VCaP (cell line): ENCODE results near the gene ITPR1.

Experiments used
- H3K27ac ChIP-seq: fragments of 450-650 bp; 2 replicates; pipeline ENCODE4 v1.5.1; 2017
- TF ChIP-seq, protein P1 (sequence below): fragments of 450-650 bp; conservative IDR thresholded peaks from 2 replicates; pipeline ENCODE4 v1.5.1; 2017; ENCODE audit warnings: mild to moderate bottlenecking, moderate library complexity

Gene ITPR1

DNA sequence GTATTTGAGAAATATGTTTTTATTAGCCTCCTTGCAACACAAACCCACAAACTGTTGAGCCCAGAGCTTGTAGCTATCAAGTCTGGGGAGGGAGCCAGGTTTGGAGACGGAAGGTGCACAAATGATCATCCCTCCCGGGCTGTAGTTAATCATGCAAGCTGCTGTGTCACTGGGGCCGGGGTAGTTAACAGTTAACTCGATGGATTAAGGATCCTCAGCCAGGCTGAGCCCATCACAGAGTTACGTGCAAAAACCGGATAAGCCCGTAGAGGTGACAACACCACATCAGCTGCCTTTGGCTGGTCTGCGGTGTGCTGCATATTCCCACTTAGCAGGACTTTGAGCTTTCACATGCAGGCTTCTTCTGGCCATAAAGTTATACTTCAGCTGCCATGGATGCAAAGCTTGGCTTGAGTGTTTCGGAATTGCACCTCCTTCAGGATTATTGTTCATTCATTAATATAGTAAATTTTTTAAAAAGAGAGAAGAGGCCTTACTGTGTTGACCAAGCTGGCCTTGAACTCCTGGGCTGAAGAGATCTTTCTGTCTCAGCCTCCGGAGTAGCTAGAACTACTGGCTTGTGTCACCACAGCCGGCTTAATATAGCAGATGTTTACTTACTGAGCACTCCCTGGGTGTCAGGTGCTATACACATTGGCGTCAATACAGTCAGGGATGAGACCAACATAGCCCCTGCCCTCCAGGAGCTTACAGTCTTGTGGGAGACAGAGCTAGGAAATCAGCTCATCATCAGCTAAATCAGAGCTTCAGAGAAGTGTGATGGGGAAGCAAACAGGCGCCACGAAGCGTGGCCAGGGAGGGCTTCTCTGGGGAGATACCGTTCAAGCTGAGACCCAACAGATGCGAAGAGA, 259.3 kb downstream of the ITPR1 start:
- TF ChIP-seq, protein P1, sequence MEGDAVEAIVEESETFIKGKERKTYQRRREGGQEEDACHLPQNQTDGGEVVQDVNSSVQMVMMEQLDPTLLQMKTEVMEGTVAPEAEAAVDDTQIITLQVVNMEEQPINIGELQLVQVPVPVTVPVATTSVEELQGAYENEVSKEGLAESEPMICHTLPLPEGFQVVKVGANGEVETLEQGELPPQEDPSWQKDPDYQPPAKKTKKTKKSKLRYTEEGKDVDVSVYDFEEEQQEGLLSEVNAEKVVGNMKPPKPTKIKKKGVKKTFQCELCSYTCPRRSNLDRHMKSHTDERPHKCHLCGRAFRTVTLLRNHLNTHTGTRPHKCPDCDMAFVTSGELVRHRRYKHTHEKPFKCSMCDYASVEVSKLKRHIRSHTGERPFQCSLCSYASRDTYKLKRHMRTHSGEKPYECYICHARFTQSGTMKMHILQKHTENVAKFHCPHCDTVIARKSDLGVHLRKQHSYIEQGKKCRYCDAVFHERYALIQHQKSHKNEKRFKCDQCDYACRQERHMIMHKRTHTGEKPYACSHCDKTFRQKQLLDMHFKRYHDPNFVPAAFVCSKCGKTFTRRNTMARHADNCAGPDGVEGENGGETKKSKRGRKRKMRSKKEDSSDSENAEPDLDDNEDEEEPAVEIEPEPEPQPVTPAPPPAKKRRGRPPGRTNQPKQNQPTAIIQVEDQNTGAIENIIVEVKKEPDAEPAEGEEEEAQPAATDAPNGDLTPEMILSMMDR, result no peak
- H3K27ac ChIP-seq, result no peak overlapping the region

DNA sequence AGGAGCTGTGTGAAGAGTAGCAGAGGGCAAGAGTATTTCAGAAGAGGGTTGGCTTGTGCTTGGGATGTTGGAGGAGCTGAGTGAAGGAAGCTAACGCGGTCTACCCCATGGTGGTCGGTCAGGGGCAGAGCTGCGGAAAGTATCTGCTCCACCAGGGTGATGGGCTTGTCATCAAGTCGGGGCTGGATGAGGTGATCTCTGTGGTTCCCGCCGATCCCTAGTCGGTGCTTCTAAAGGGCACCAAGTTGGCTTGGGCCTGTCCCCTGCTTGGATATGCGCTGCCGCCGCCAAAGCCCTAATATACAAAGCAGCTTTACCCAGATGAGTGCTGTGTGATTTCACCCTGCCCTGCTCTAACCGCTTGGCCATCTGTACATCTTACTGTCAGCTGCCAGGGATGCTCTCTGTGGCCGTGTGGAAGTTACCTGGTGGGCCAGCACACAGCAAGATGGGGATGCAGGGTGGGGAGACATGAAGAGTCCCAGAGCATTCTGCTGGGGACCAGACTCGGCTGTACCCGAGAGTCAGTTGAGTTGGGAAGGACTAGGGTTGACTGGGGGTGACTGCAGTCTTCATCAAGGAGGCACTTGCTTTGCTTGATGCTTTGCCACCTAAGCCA, 260.0 kb downstream of the ITPR1 start:
- TF ChIP-seq, protein P1, result no peak
- H3K27ac ChIP-seq, result no peak overlapping the region

DNA sequence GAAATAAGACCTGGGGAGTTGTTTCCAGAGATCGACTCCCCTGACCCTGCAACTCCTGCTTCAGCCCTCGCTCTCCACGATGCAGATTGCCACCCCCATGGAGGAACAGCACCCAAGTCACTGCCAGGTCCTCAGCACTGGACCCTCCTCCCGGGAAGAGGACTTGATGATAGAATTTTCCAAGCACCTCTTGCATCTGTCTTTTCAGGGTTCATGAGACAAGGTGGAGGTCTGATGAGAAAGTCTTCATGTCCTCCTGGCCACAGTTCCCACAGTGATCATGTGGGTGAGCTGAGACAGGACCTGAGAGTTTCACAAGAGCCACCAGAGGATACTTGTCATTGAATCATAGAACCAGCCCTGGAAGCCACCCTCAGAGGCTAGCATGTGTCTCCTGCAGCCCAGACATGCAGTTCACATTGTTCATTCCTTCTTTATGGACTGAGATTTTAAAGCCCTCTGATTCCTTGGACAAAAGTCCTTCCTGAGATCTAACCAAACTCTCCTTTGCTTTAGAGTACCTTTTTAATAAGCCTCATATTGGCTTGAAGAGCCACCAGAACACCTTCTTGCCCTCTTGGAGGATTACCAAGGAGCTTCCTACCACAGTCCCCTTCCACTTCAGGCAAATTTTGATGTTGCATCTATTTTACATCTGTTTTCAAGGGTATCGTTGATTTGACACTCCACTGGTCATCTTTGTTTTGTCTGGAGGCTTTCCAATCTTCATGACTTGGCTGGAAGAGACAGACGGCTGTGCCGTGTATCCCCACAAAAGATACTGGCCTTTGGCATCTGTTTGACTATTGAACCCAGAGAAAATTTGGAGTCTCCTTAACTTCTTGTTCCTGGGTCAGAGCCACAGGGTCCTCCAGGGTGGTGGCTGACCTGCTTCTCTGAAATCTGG, 261.3 kb downstream of the ITPR1 start:
- TF ChIP-seq, protein P1, result no peak
- H3K27ac ChIP-seq, result no peak overlapping the region

DNA sequence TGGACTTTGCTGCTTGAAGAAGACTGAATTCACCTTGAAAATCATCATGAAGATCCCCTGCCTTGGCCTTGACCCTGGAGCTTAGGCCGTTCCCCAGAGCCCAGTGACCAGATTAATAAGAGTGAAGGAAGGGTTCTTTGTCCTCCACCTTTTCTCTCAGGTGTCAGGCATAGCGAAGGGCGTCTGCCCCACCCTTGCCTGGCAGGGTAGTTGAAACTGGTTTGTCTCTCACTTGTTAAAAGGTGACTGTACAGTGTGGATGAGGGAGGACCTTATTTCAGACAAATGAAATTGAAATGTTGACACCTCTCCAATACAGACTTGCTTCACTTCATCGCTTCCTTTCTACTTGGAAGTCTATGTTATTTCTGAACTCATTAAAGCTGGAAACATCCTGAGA, 262.4 kb downstream of the ITPR1 start:
- H3K27ac ChIP-seq, result peak overlapping the region; percentile 62

DNA sequence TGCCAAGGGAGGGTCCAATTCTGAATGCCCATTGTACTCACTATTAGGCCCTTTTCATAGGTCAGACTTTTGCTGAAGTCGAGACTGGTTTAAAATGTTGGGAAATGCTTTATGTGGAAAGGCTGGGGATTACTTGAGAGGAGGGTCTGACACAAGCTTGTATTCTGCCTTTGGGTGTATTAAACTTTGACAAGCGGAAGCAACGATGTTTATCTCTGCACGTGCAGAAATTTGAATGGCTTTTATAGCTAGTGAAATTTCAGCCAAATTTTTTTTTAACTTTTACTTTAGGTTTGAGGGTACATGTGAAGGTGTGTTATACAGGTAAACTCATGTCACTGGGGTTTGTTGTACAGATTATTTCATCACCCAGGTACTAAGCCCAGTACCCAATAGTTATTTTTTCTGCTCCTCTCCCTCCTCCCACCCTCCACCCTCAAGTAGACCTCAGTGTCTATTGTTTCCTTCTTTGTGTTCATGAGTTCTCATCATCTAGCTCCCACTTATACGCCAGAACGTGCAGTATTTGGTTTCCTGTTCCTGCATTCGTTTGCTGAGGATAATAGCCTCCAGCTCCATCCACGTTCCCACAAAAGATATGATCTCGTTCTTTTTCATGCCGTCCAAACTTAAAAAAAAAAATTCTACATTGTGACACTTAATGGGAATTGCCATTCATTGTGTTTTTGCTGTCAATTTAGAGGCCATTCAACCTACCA, 263.1 kb downstream of the ITPR1 start:
- H3K27ac ChIP-seq, result peak overlapping the region; percentile 62
- TF ChIP-seq, protein P1, result no peak

More for the DNA sequence above, 262.4 kb downstream of the ITPR1 start:
- TF ChIP-seq, protein P1, result no peak

DNA sequence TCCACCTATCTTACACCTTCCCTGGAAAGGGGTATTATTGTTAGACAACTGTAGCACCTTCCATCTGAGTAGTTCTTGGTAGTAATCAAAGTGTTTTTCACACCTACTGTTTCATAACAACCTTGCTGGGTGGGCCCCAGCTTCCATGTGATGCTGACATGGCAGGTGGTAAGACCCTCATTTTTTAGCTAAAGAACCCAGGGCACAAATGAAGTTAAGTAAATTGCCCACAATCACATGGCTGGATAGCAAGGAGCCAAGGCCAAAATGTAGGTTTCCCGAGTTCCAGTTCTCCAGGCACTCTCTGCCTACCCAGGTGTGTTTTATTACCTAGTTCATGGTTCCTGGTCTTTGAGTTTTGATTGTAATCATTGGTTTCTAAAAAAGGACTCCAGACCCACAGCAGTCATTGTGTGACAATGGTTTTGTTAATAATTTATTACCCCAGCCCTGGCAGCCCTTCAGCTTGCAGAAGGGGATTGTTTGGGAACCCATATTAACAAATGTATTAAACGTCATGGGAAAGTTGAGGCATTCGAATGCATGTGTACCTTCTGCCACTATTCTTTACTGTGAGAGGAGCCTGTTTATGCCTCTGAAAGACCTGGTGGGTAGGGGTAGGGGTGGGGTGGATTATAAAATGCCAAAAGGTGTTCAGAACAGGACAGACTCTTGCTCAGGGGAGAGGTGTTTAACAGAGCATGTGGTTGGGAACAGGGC, 263.9 kb downstream of the ITPR1 start:
- peak overlapping the region; percentile 62 for H3K27ac ChIP-seq
- TF ChIP-seq, protein P1, result no peak
